ENCODE measurements around the gene URAD. TPM values are rescaled to one million over a fixed set of nuclear protein-coding genes. Genes with fewer than 3 reads are reported as not detected.

Gene URAD
- total RNA-seq, 4 donors from 2014 or later = not detected

DNA sequence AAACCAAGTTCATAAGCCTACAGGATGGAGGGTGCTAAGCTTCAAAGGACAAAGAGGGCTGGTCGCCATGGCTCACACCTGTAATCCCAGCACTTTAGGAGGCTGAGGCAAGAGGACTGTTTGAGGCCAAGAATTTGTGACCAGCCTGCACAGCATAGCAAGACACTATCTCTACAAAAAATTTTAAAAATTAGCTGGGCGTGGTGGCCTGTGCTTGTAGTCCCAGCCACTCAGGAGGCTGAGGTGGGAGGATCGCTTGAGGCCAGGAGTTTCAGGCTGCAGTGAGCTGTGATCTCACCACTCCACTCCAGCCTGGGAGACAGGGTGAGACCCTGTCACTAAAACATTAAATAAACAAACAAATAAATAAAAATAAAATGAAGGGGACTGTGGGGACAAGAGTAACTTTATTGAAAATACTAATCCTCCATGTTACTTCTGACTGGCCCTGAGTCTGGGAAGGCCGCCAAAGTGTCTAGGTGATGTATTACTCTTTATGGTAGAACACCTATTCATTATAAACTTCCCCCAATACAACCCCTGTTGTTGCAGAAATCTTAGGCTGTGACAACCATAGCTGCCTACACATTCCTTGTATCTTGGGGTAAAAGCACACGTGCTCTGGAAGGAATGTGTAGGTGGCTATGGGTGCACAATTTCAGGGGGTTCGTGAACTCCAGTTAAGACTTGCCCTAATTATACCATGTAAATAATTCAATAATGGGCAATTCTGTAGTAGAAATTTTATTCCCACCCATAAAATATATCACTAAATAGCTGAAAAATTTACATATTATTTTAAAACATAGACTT is 14.6 kb upstream of the URAD start:
- 80 to 84% methylated on average over 6 of the region's 6 CpGs for WGBS, 2 donors
- TF ChIP-seq POLR2A (IDR thresholded peaks at IDR 0.05) = no peak
- TF ChIP-seq, protein P1, sequence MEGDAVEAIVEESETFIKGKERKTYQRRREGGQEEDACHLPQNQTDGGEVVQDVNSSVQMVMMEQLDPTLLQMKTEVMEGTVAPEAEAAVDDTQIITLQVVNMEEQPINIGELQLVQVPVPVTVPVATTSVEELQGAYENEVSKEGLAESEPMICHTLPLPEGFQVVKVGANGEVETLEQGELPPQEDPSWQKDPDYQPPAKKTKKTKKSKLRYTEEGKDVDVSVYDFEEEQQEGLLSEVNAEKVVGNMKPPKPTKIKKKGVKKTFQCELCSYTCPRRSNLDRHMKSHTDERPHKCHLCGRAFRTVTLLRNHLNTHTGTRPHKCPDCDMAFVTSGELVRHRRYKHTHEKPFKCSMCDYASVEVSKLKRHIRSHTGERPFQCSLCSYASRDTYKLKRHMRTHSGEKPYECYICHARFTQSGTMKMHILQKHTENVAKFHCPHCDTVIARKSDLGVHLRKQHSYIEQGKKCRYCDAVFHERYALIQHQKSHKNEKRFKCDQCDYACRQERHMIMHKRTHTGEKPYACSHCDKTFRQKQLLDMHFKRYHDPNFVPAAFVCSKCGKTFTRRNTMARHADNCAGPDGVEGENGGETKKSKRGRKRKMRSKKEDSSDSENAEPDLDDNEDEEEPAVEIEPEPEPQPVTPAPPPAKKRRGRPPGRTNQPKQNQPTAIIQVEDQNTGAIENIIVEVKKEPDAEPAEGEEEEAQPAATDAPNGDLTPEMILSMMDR (IDR thresholded peaks at IDR 0.05) = no peak
- intact Hi-C loops (cut with DNase I; ENCODE audit: low total_unique reads) = no loop called here
- H3K4me3 ChIP-seq (ENCODE audit: low read depth, poor library complexity, severe bottlenecking) = no peak overlapping the region
- peak in 1 of 2 donors; percentile 61 for DNase-seq (ENCODE audit: low spot score in 2 of 2)

DNA sequence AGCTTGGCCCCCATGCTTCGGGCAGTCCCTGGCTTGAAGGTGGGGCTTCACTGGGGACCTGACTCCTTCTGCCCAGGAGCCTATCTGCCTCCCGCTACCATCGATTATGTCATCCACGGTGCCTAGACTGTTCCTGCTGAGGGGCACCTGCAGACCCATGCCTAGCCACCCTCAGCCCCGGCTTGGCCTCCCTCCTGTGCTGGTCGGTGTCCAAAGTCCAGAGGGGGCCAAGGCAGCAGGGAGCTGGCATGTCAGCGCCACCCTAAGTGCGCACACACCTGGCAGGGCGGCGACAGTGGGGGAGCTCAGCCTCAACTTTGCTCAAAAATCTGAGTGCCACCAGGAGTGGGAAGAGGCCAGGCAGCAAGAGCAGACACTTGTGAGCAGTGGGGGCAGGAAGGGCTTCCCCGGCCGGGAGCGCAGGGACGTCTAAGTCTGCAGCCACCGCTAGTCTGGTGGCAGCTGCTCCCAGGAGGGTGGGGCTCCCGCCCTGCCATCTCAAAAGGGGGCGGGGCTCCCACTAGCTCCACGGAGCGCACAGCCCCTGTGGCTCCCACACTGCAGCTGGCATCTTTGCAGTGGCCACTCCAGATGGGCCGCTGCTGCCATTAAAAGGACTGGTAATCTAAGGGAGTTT is 13.5 kb upstream of the URAD start:
- no peak for TF ChIP-seq POLR2A (IDR thresholded peaks at IDR 0.05)
- TF ChIP-seq, protein P1 (IDR thresholded peaks at IDR 0.05) = no peak
- no peak overlapping the region for H3K4me3 ChIP-seq (ENCODE audit: low read depth, poor library complexity, severe bottlenecking)
- peak in 1 of 2 donors; percentile 57 for DNase-seq (ENCODE audit: low spot score in 2 of 2)
- WGBS, 2 donors = 77 to 88% methylated on average over 18 to 20 of the region's 20 CpGs
- intact Hi-C loops (cut with DNase I; ENCODE audit: low total_unique reads) = no loop called here

DNA sequence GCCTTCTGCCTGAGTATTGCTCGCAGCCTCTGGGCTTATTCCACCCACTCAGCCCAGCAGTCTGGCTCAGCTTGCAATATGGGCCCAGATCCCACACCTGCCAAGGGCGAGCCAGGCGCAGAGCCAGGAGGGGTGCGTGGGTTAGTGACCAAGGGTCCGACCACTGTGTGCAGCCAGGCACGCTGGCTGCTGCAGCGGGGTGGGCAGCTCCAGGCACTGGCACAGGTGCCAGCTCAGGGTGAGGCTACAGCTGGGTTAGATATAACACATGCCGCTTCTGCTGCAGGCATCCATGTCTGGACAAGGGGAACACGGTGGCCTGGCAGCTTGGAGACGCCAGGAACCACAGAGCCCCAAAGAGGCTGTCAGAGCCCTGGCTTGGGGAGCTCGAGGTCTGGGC is 12.6 kb upstream of the URAD start:
- H3K4me3 ChIP-seq (ENCODE audit: low read depth, poor library complexity, severe bottlenecking) = no peak overlapping the region
- DNase-seq (ENCODE audit: low spot score in 2 of 2) = peak in 1 of 2 donors; percentile 85
- intact Hi-C loops (cut with DNase I; ENCODE audit: low total_unique reads) = no loop called here
- TF ChIP-seq, protein P1 (IDR thresholded peaks at IDR 0.05) = no peak
- 51 to 67% methylated on average over 10 to 11 of the region's 11 CpGs for WGBS, 2 donors

DNA sequence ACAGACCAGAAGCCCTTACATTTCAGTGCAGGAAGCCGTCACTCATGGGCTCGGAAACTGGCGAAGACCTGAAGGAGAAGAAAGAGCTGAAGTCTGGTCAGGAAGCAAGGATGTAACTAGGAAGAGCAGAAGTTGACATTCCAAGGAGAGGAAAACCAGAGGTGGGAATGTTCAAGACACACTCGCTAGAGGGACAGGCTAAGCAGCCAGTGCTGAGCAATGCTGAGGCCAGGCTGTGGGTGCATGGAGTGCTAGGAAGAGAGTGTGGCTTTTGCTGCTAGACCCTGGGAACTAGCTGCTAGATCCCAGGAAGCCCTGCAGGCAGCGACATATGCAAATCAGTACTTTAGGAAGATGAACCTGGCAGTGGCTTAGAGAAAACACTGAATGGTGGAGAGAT is 12.1 kb upstream of the URAD start:
- 37 to 45% methylated on average over 5 of the region's 5 CpGs for WGBS, 2 donors
- intact Hi-C loops (cut with DNase I; ENCODE audit: low total_unique reads) = no loop called here
- no peak overlapping the region for H3K4me3 ChIP-seq (ENCODE audit: low read depth, poor library complexity, severe bottlenecking)
- TF ChIP-seq, protein P1 (IDR thresholded peaks at IDR 0.05) = no peak
- TF ChIP-seq POLR2A (IDR thresholded peaks at IDR 0.05) = no peak
- peak in 1 of 2 donors; percentile 78 for DNase-seq (ENCODE audit: low spot score in 2 of 2)

DNA sequence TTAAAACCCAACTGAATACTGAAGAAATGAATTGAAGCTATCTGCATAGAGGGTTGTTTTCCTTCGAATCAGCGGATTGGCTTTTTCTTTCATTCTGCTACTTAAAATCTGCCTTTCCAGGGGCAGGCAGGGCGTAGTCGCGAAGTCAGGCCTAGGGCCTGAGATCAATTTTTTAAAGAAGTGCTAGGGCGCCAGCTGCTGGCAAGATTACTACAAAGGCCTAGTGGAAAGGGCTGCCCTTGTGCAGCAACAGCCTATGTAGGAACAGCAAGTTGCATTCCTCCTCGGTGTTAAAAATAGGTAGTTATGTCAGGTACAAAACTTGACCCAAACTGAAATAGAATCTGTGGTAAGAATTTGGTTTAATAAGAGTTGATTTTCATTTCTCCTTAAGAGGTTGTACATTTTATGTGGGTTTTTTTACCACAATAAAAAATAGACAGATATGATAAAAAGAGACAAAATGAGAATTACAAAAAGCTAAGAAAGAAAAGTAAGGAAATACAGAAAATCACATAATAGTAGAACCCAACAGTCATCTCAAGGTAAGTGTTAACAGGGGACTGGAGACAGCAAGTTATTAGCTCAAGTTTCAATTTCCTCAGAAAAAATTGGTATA is 9.5 kb upstream of the URAD start:
- no peak overlapping the region for H3K4me3 ChIP-seq (ENCODE audit: low read depth, poor library complexity, severe bottlenecking)
- no peak for TF ChIP-seq POLR2A (IDR thresholded peaks at IDR 0.05)
- TF ChIP-seq, protein P1 (IDR thresholded peaks at IDR 0.05) = no peak
- 48 to 51% methylated on average over 7 of the region's 7 CpGs for whole genome bisulfite sequencing, 2 donors
- DNase-seq (ENCODE audit: low spot score in 2 of 2) = peak in 1 of 2 donors; percentile 68
- intact Hi-C loops (cut with DNase I; ENCODE audit: low total_unique reads) = no loop called here
